Heart left ventricle (tissue), 13 donors: Measurements from ENCODE around the gene RFC2.

Experiments used
- CTCF ChIP-seq, 12 donors: fragments of 200-600 bp; sonication (generic) in 4 of 12; IDR thresholded peaks; one replicate each; pipeline versions ENCODE4 v1.5.0 to v1.8.0; 2018 to 2022; ENCODE audit warnings: antibody characterized with exemption in 12 of 12, mild to moderate bottlenecking in 5 of 12
- POLR2A ChIP-seq, 2 donors: fragments of 450-650 bp; IDR thresholded peaks; one replicate each; pipeline ENCODE4 v1.6.1; 2017; ENCODE audit warnings: antibody characterized with exemption in 2 of 2, mild to moderate bottlenecking in 2 of 2, moderate library complexity in 2 of 2
- donor health status: ischemic (EF 13 %, LVEDD 7.1; RV severe dilation, severe dysfunction).
- donor health status: DM: no; HTN: yes; CAD: no.
- donor health status: DM: no; HTN: no; CAD: no.
- donor health status: ischemic (EF 25% LVEDD 6.9; RV normal size, moderate dysfunction).
- donor health status: ischemic (EF 25% LVEDD 5.7; RV mildly dilated, moderate dysfunction).
- donor health status: ischemic (EF 35%, LVEDD 5.7; RV mildly dilated, moderate dysfunction).
- donor health status: nonischemic (EF 11% LVEDD 7.7; RV severe dilation, severe dysfunction).
- donor health status: DM: yes; HTN: yes; CAD: no.
- donor health status: PGD.
- donor health status: ischemic (EF 29% LVEDD 5.4; RV normal size, mild dysfunction).
- donor health status: nonischemic (EF 23%, LVEDD 6.1; RV moderate dilation, normal function).

GRCh38 chr7:74277636-74278035 is 23.4 kb upstream of the RFC2 start:
- TF ChIP-seq CTCF (IDR thresholded peaks at IDR 0.05), result no peak
- TF ChIP-seq POLR2A (IDR thresholded peaks at IDR 0.05), result no peak
